SK-N-MC (cell line): ENCODE results near the gene LOXL1.

Experiments used
- EZH2 ChIP-seq: fragments of 200-600 bp; sonication (generic); IDR thresholded peaks from one replicate; pipeline ENCODE4 v1.6.1; 2017; ENCODE audit warnings: antibody characterized with exemption
- FOXP2 ChIP-seq: optimal IDR thresholded peaks from 2 replicates; pipeline ENCODE3; 2011; ENCODE audit warnings: mild to moderate bottlenecking, moderate library complexity; ENCODE audit not compliant: insufficient read depth; ENCODE audit errors: extremely low read length, control extremely low read depth
- POLR2AphosphoS5 ChIP-seq: IDR thresholded peaks from 2 replicates; pipeline ENCODE4 v1.6.1; 2012; ENCODE audit warnings: mild to moderate bottlenecking, low read depth, low read length, borderline replicate concordance

- TF ChIP-seq POLR2AphosphoS5 (no peak), EZH2 (no peak), FOXP2 (no peak)
Measured at GRCh38 chr15:73934281-73934680, 8.0 kb downstream of the LOXL1 start.
